RWPE2 (cell line): Measurements from ENCODE around the gene ADAM12.

ENCODE experiments used
- ATAC-seq: fragments of 200-7000 bp; cut with Tn5 transposase; 3 replicates; pipeline ENCODE4 v1.9.1; 2021; ENCODE audit warnings: low read depth
- DNase-seq: peaks from one replicate; pipeline ENCODE4 v3.0.0-alpha.2; 2020; ENCODE audit warnings: low spot score
- H3K27ac ChIP-seq: fragments of 450-650 bp; 2 replicates; pipeline ENCODE4 v1.5.1; 2017; ENCODE audit warnings: mild to moderate bottlenecking; ENCODE audit not compliant: poor library complexity, severe bottlenecking
- H3K27me3 ChIP-seq: fragments of 250-450 bp; sonication (Bioruptor Pico); 2 replicates; pipeline ENCODE4 v1.5.1; 2021; ENCODE audit warnings: mild to moderate bottlenecking, moderate library complexity; ENCODE audit not compliant: insufficient read depth, poor library complexity, severe bottlenecking
- H3K36me3 ChIP-seq: fragments of 250-450 bp; sonication (Bioruptor Pico); 2 replicates; pipeline ENCODE4 v1.5.1; 2020; ENCODE audit warnings: low read depth, mild to moderate bottlenecking, moderate library complexity
- H3K4me1 ChIP-seq: fragments of 250-450 bp; sonication (Bioruptor Pico); 2 replicates; pipeline ENCODE4 v1.5.1; 2021; ENCODE audit warnings: mild to moderate bottlenecking, moderate library complexity; ENCODE audit not compliant: insufficient read depth, poor library complexity, severe bottlenecking
- H3K4me3 ChIP-seq: fragments of 250-450 bp; sonication (Bioruptor Pico); 2 replicates; pipeline ENCODE4 v1.5.1; 2021; ENCODE audit warnings: mild to moderate bottlenecking, moderate library complexity; ENCODE audit not compliant: severe bottlenecking
- H3K9me3 ChIP-seq: fragments of 250-450 bp; sonication (Bioruptor Pico); 2 replicates; pipeline ENCODE4 v1.5.1; 2021; ENCODE audit warnings: mild to moderate bottlenecking, moderate library complexity; ENCODE audit not compliant: severe bottlenecking
- TF ChIP-seq, protein P1 (sequence below): fragments of 450-650 bp; IDR thresholded peaks from one replicate; pipeline ENCODE4 v1.5.1; 2017; ENCODE audit warnings: mild to moderate bottlenecking, moderate library complexity; ENCODE audit not compliant: poor library complexity, severe bottlenecking

ADAM12 gene

DNA sequence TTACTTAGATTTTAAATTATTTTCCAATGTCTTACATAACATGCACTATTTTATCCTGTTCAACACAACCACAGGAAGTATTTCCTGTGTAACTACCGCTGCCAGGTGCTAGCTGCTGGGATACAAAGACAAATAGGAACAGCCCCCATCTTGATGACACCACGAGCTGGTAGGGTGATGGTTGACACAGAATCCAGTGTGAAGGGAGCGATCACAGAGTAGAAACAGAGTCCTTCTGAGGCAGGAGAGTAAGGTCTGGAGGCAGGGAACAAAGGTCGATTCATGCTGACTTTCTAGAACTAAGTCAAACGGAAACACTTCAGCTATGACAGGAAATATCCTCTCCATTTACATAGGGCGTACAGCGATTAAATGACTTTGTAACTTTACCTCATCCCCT, 232.3 kb downstream of the ADAM12 start:
- ATAC-seq (no peak), DNase-seq (no peak)
- TF ChIP-seq, protein P1, sequence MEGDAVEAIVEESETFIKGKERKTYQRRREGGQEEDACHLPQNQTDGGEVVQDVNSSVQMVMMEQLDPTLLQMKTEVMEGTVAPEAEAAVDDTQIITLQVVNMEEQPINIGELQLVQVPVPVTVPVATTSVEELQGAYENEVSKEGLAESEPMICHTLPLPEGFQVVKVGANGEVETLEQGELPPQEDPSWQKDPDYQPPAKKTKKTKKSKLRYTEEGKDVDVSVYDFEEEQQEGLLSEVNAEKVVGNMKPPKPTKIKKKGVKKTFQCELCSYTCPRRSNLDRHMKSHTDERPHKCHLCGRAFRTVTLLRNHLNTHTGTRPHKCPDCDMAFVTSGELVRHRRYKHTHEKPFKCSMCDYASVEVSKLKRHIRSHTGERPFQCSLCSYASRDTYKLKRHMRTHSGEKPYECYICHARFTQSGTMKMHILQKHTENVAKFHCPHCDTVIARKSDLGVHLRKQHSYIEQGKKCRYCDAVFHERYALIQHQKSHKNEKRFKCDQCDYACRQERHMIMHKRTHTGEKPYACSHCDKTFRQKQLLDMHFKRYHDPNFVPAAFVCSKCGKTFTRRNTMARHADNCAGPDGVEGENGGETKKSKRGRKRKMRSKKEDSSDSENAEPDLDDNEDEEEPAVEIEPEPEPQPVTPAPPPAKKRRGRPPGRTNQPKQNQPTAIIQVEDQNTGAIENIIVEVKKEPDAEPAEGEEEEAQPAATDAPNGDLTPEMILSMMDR, result no peak
- Histone ChIP-seq H3K27ac (no peak overlapping the region), H3K36me3 (no peaks in the 10 kb centered on the region), H3K4me3 (no peak overlapping the region), H3K4me1 (no peaks in the 10 kb centered on the region), H3K27me3 (no peaks in the 10 kb centered on the region), H3K9me3 (no peaks in the 10 kb centered on the region)

DNA sequence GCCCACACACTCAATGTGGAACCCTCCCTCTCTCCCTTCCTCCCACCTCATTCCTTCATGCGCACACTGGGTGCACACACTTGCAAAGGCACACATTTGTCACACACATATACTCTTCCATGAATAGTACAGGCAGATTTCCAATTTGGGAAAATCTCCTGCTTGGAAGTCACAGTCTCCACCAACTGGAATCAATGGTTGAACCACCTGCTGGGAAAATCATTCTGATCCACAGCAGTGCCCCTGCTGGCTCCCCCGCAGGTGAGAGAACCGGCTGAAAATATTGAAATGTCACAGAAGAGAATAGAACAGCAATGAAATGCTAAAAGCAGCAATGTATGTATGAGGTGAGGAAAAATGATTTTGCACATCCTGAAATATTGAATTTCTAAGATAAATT, 232.7 kb downstream of the ADAM12 start:
- no peak overlapping the region for H3K4me3 ChIP-seq
- ATAC-seq (no peak), DNase-seq (no peak)
- no peaks in the 10 kb centered on the region for H3K4me1 ChIP-seq
- H3K9me3 ChIP-seq, result no peaks in the 10 kb centered on the region
- H3K27me3 ChIP-seq, result no peaks in the 10 kb centered on the region
- H3K27ac ChIP-seq, result no peak overlapping the region
- no peaks in the 10 kb centered on the region for H3K36me3 ChIP-seq
- TF ChIP-seq, protein P1, result no peak

- TF ChIP-seq, protein P1, result no peak
- ATAC-seq (no peak), DNase-seq (no peak)
- Histone ChIP-seq H3K36me3 (no peaks in the 10 kb centered on the region), H3K4me3 (no peak overlapping the region), H3K27ac (no peak overlapping the region), H3K27me3 (no peaks in the 10 kb centered on the region), H3K9me3 (no peaks in the 10 kb centered on the region), H3K4me1 (no peaks in the 10 kb centered on the region)
These were observed 234.3 kb downstream of the ADAM12 start for GRCh38 chr10:126153711-126154628.

DNA sequence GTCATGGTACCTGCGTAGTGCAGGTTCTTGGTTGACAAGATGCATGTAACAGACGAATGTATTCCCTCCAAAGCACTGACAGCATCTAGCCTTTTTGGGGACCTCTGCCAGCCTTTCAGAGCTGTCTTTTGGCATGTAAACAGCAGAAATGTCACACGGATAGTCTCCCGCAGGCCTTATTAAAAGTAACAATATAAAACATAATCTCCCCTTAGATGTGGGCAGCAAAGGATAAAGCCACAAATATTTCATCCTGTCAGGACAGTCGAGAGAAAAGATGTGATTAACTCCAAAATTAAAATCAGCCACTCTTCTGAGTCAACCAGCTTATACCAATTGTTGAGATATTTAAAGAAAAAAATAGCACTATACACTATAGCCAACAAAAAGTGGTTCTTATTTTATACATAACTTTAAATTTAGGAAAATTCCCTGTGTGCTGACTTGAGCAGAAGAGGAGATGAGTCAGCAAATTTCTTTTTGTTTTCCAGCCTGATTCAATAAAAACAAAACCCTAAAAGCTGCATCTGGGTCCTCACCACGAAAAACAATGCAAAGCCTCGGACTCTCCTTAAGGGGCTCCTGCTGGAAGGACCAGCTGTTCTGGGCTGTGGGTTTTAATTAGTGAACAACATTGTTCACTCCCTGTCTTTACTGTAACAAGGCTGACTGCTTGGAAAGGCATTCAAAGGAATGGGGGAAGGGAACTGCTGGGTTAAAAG, 240.2 kb downstream of the ADAM12 start:
- H3K4me3 ChIP-seq, result no peak overlapping the region
- H3K4me1 ChIP-seq, result no peaks in the 10 kb centered on the region
- H3K27ac ChIP-seq, result no peak overlapping the region
- H3K9me3 ChIP-seq, result no peaks in the 10 kb centered on the region
- DNase-seq (no peak), ATAC-seq (no peak)
- TF ChIP-seq, protein P1, result no peak
- H3K36me3 ChIP-seq, result no peaks in the 10 kb centered on the region
- no peaks in the 10 kb centered on the region for H3K27me3 ChIP-seq
